Stimulated activated naive CD8-positive, alpha-beta T cell treated with anti-CD3 and anti-CD28 coated beads, Interleukin-15, amount 100 ng/mL, for 72 hours (primary cell): ENCODE results near the gene RAPGEF1.

ENCODE experiments used
- ATAC-seq: fragments of 150-1000 bp; cut with Tn5 transposase; 2 replicates; pipeline ENCODE4 v1.10.0; 2021; ENCODE audit warnings: mild to moderate bottlenecking, moderate library complexity
- DNase-seq, 2 donors: peaks; one replicate each; pipeline ENCODE4 v3.0.0; 2021 to 2022
- H3K27ac Mint-ChIP-seq, 2 donors: one replicate each; pipeline ENCODE4 v1.8.0; 2022; ENCODE audit warnings: mild to moderate bottlenecking in 2 of 2, mixed read lengths in 2 of 2, moderate library complexity in 2 of 2
- H3K27me3 Mint-ChIP-seq: one replicate; pipeline ENCODE4 v1.8.0; 2022; ENCODE audit warnings: mixed read lengths
- H3K4me1 Mint-ChIP-seq: one replicate; pipeline ENCODE4 v1.8.0; 2022; ENCODE audit warnings: mild to moderate bottlenecking, mixed read lengths
- H3K4me3 Mint-ChIP-seq, 2 donors: one replicate each; pipeline ENCODE4 v1.8.0; 2022; ENCODE audit warnings: mild to moderate bottlenecking in 2 of 2, mixed read lengths in 2 of 2, moderate library complexity in 1 of 2
- H3K9me3 Mint-ChIP-seq, 2 donors: one replicate each; pipeline ENCODE4 v1.8.0; 2022; ENCODE audit warnings: mixed read lengths in 2 of 2

The RAPGEF1 gene

DNA sequence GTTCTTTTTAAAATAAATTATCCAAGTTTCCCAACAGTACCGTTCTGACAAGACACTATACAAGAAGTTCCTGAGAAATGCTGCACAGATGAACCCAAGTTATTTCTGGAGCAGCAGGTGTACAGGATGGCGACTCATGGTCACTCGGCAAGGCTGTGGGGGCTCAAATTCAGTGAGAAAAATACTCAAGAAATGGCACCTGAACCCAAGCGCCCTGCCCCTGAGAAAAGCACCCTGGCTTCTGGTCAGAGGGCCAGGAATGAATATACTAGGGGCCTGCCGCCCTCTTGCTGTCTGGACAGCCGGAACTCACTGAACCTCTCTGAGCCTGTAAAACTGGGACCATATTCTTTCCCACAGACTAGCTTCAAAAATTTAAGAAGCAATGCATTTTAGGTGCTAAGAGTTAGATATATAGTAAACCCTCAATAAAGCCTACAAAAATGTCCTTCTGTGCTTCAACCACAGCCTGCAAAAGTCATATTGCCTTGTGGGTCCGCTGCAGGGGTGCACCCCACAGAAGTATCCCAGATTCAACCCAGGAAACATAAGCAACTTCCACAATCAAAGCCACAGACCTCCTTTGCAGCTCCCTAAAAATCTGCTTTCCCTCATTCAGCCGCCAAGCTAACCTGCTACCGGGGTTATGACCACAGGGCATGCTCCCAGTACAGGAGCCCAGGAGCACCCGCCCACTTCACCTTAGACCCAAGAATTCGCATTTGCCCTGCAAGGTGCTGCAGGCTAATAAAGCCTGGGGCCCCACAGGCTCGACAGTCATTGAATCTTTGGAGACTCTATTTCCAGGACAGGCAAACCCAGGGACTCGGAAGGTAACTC lies 1.4 kb downstream of the RAPGEF1 start:
- no peaks in the 10 kb centered on the region for H3K27me3 Mint-ChIP-seq
- DNase-seq (peak in 1 of 2 donors; percentile 26), ATAC-seq (peak; percentile 10)
- peak overlapping the region; percentile 93 to 98 for H3K4me3 Mint-ChIP-seq
- H3K9me3 Mint-ChIP-seq, result no peaks in the 10 kb centered on the region
- peak overlapping the region; percentile 93 to 94 for H3K27ac Mint-ChIP-seq
- H3K4me1 Mint-ChIP-seq, result peaks cover 62% of the 10 kb centered on the region

DNA sequence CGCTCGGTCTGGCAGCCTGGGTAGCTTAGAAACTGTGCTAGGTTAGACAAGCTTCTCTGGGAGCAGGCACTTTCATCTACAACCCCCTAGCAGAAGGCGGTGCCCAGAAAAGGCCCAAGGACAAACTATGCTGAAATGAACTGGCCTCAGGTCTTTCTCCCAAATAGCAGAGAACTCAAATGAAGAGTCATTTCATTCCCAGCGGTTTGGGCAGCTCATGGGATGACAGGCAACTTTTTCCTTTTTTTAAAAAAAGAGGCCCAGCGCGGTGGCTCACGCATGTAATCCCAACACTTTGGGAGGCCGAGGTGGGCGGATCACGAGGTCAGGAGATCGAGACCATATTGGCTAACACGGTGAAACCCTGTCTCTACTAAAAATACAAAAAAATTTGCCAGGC lies 2.5 kb downstream of the RAPGEF1 start:
- DNase-seq, result no peak
- no peak for ATAC-seq
- H3K27me3 Mint-ChIP-seq, result no peaks in the 10 kb centered on the region
- no peak overlapping the region for H3K27ac Mint-ChIP-seq
- no peaks in the 10 kb centered on the region for H3K9me3 Mint-ChIP-seq
- peaks cover 65% of the 10 kb centered on the region for H3K4me1 Mint-ChIP-seq
- H3K4me3 Mint-ChIP-seq, result peak overlapping the region; percentile 63 to 73

DNA sequence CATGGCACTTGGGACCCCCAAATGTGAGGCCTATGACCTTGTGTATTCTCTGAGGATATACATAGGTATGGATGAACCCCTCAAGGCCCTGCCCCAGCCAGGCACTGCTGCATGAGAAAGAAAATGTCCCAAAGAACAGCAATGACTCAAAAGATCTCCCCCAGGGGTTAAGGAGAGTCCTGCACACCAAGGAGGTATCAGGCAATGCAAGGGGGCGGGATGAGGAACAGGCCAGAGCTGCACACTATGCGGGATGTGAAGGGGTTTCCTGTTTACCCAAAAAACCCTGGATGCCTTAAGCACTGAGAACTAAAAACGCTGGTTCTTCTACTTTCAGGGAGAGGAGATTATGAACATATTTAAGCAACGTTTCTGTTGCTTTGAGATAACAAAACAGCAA lies 3.4 kb downstream of the RAPGEF1 start:
- ATAC-seq (no peak), DNase-seq (no peak)
- peak overlapping the region; percentile 63 to 73 for H3K4me3 Mint-ChIP-seq

DNA sequence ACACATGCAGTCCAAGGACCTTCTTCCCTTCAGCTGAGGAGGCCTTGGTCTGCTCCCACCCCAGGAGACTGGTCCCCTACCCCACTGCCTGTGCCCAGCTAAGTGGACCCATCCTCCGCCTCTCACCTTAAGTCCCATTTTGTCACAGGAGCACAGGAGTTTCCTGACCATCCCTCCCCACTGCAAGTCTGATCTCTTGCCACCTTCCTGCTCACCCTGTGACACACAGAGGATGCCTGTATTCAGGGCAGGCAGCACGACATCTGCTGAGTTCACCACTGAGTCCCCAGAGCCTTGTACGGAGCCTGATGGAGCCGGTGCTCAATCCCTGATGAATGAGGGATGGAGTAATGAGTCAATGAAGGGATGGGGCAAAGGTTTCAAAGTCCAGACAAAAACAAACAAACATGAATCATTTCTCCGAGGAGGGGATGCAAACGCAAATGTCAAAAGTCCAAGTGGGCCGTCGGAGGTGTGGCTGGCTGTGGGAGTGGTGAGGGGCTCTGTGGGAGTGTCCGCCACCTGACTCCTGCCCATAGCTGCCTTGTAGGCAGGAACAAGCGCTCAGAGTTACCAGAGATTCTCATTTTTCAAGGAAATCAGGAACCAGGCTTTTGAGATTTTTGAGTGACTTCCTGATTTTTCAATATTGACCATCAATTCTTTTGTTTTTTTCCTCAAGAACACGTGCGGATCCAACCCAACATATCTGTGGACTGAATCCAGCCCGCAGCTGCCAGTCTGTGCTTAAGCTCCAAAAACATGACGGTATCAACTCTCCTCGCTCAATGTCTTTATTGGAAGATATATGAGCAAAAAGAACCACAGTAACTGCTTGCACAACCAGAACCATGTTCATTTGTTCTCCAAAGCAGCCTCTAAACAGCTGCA lies 4.4 kb downstream of the RAPGEF1 start:
- no peak for DNase-seq
- Mint-ChIP-seq H3K9me3 (no peaks in the 10 kb centered on the region), H3K27ac (peak overlapping the region in 1 of 2 donors; percentile 88), H3K27me3 (no peaks in the 10 kb centered on the region), H3K4me3 (peak overlapping the region; percentile 66 to 73), H3K4me1 (peaks cover 82% of the 10 kb centered on the region)
- no peak for ATAC-seq

More for the DNA sequence above, 3.4 kb downstream of the RAPGEF1 start:
- Mint-ChIP-seq H3K27ac (peak overlapping the region in 1 of 2 donors; percentile 72), H3K27me3 (no peaks in the 10 kb centered on the region), H3K4me1 (peaks cover 75% of the 10 kb centered on the region), H3K9me3 (no peaks in the 10 kb centered on the region)

DNA sequence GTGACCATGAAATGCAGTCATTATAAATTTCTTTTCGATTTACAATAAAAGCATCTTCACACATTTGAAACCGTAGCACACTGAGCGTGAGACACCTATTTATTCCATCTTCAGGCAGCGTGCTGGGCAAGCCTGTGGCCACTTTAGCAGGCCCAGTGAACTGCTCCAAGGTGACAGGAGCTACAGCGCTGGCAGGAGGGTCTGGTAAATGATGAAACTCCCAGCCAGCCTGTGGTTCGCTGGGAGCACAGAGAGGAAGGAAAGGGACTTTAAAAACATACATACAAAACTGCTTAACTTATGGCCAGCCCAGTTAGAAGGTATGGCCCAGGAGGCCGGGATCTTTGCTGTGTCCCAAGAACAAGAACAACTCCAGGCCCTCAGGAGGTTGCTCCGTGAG lies 5.1 kb downstream of the RAPGEF1 start:
- no peaks in the 10 kb centered on the region for H3K9me3 Mint-ChIP-seq
- DNase-seq, result no peak
- peak overlapping the region in 1 of 2 donors; percentile 88 for H3K27ac Mint-ChIP-seq

DNA sequence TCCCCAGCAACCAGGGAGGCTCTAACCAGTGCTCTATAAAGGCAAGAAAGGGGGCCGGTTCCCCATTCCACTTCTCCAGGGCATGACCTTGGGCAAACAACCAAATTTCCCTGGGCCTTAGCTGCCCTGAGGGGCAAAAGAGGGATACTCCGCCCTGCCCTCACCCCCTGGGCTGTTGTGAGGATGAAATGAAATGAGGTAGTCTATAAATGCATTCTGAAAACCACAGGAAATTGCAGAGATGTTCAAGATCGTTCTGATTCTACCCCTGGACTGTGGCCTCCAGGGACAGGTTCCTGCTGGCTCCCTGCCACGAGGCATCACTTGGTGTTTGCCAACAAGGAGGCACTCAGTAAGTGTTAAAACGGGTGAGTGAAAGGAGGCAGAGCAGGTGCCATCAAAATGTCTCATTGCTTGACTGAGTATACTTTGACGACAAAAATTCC lies 5.7 kb downstream of the RAPGEF1 start:
- peaks cover 90% of the 10 kb centered on the region for H3K4me1 Mint-ChIP-seq
- DNase-seq (peak in 1 of 2 donors; percentile 61), ATAC-seq (peak; percentile 16)
- peak overlapping the region; percentile 66 to 86 for H3K4me3 Mint-ChIP-seq
- H3K27ac Mint-ChIP-seq, result peak overlapping the region; percentile 30 to 95
- H3K27me3 Mint-ChIP-seq, result no peaks in the 10 kb centered on the region
- H3K9me3 Mint-ChIP-seq, result no peaks in the 10 kb centered on the region

More for the DNA sequence above, 5.1 kb downstream of the RAPGEF1 start:
- Mint-ChIP-seq H3K4me1 (peaks cover 84% of the 10 kb centered on the region), H3K27me3 (no peaks in the 10 kb centered on the region), H3K4me3 (peak overlapping the region; percentile 66 to 86)
- no peak for ATAC-seq

DNA sequence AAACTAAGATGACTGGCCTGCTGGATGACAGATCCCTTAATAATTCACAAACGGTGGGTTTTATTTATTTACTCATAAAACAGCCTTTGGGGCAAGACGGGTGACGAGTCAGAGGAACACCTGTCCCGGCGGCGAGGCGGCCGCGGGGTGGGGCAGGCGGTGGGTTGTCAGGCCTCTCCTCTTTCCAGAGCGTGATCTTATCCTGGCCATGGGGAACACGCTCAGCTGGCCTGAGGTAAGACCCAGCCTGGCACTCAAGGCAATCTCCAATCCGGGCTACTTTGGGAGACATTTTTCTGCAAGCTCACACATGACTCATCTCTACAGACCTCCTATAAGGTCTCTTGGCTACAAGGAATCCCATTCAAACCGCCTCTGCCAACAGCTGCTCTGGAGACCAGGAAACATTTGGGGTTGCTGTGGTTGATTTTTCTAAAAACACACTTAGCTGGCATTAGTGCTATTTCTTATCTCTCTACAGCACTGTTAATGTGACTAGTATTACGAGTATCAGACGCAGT lies 6.3 kb downstream of the RAPGEF1 start:
- Mint-ChIP-seq H3K9me3 (no peaks in the 10 kb centered on the region), H3K27ac (peak overlapping the region; percentile 30 to 95), H3K4me1 (peaks cover 91% of the 10 kb centered on the region), H3K4me3 (peak overlapping the region; percentile 66 to 86), H3K27me3 (no peaks in the 10 kb centered on the region)
- ATAC-seq (no peak), DNase-seq (peak in 1 of 2 donors; percentile 38)

DNA sequence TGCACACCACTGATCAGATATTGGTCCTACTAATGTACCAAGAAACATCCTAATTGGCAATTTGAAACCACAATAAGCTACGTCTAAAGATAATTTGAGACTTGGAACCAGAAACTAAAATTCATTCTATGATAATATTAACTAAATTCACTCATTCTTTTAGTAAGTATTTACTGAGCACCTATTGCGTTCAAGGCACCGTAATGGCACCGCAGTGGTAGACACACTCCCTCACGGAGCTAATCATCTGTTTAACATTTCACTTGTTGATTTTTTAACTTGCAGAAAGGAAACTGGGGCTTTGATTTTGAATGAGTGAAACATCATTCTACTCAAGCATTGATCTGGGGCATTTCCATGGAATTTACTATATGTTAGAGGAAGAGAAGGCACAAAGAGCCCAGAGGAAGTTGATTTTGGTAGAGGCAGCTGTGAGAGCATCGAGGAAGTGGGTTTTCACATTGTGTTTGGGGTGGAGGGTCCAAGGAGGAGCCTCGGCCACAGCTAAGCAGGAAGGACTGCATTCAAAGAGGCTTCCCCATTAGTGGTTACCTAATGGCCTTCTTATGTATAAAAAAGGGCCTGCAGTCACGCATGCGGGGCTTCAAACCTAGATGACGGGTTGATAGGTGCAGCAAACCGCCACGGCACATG lies 7.1 kb downstream of the RAPGEF1 start:
- DNase-seq (peak in 1 of 2 donors; percentile 45), ATAC-seq (peak; percentile 9)
- H3K27me3 Mint-ChIP-seq, result no peaks in the 10 kb centered on the region
- peaks cover 98% of the 10 kb centered on the region for H3K4me1 Mint-ChIP-seq
- H3K27ac Mint-ChIP-seq, result peak overlapping the region; percentile 84 to 95
- H3K9me3 Mint-ChIP-seq, result no peaks in the 10 kb centered on the region
- H3K4me3 Mint-ChIP-seq, result peak overlapping the region; percentile 81 to 86

DNA sequence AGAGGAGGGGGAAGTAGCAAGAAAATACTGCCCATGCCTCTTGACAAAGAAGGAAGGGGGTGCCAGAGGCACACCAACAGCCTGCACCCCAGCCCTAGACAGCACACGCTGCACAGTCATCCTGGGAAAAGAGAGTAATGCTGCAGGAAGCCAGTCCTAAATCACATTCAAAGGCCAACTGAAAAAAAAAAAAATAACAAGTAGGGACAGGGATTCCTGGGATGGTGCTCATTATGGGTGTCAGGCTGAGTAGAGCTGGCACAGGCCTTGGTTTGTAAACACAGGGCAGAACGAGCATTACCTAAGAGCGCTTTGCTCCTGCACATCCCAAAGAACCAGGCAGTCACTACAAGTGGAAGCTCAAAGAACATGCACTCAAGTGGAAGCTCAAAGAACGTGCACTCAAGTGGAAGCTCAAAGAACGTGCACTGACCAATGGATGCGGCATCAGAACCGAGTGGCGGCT lies 7.8 kb downstream of the RAPGEF1 start:
- peak overlapping the region in 1 of 2 donors; percentile 97 for H3K27ac Mint-ChIP-seq
- ATAC-seq, result no peak
- H3K4me1 Mint-ChIP-seq, result peaks cover 99% of the 10 kb centered on the region
- H3K9me3 Mint-ChIP-seq, result no peaks in the 10 kb centered on the region
- H3K27me3 Mint-ChIP-seq, result no peaks in the 10 kb centered on the region
- no peak for DNase-seq
- peak overlapping the region; percentile 81 to 86 for H3K4me3 Mint-ChIP-seq

DNA sequence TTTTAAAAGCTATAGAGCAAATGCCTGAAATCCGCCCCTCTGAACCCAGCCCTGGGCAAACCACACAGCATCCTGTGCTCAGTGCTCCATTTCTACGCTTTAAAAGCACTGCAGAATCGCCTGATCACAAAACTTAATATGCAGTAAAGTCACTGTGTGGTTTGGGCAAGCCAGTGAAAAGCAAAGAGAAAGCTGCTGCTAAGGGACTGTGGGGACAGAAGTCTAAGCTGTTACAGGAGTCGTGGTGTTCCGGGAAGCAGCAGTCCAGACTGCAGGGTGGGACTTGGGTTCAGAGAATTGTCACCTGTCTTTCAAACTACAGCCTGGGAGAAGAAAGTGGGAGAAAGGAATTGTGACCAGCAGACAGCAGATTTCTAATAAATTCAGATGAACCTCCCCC lies 8.2 kb downstream of the RAPGEF1 start:
- DNase-seq (peak in 1 of 2 donors; percentile 40), ATAC-seq (peak; percentile 11)
- Mint-ChIP-seq H3K4me3 (peak overlapping the region; percentile 81 to 86), H3K9me3 (no peaks in the 10 kb centered on the region), H3K4me1 (peaks cover 99% of the 10 kb centered on the region), H3K27ac (peak overlapping the region; percentile 94 to 97), H3K27me3 (no peaks in the 10 kb centered on the region)

DNA sequence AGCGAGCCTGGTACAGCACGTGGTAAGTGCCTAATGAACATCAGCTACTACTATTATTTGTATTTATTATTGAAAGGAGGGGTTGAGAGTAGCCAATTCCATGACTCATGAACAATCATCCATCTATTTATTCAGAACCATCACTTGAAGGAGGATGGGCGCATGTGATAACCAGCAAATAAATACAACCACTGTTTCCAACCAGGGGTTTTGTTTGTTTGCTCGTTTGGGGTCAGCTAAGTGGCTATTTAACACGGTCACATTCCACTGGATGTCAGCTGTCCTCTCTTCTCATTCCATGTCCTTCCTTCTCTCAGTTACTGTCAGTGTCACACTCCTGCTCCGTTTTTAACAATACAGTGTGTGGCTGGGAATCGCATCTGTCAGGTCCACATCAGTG lies 8.6 kb downstream of the RAPGEF1 start:
- ATAC-seq, result no peak
- Mint-ChIP-seq H3K4me3 (peak overlapping the region; percentile 81 to 86), H3K9me3 (no peaks in the 10 kb centered on the region), H3K27me3 (no peaks in the 10 kb centered on the region), H3K4me1 (peaks cover 99% of the 10 kb centered on the region), H3K27ac (peak overlapping the region; percentile 94 to 97)
- no peak for DNase-seq

DNA sequence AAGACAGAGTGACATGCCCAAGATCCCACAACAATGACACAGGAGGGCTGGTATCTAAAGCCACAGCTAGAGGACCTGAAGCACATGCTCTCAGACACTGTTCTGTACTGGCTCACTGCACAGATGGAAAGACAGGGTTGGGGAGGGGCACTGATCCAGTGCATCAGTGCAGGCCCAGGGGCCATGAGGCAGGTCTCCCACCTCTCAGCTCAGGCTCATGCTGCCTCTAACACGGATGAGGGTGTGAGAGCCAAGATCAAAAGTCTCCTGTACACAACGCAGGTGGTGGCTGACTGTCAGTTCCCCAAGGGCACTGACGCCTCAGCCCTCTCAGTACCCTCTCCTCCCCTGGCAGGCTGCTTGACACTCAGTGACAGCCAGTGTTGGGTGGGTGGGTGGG lies 10.9 kb downstream of the RAPGEF1 start:
- peak overlapping the region; percentile 96 for H3K27ac Mint-ChIP-seq
- ATAC-seq (peak; percentile 77), DNase-seq (peak; percentile 74 to 75)
- H3K4me1 Mint-ChIP-seq, result peaks cover 99% of the 10 kb centered on the region
- H3K9me3 Mint-ChIP-seq, result no peaks in the 10 kb centered on the region
- H3K27me3 Mint-ChIP-seq, result no peaks in the 10 kb centered on the region
- peak overlapping the region; percentile 85 to 86 for H3K4me3 Mint-ChIP-seq

DNA sequence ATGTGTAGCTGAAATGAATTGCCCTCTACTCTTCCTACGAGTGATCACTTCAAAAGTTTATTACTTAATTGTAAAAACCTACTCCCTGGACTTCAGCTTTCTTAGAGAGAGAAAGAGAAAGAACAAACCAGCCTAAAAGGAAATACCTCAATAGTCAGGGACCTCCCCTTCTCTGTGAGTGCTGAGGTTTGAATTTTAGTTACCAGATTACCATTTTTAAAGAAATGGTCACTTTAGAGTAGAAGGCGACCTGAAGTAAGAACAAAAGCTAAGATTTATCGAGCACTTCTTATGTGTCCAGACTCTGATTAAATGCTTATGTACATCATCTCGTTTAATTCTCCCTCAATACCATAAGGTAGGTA lies 11.3 kb downstream of the RAPGEF1 start:
- ATAC-seq, result peak; percentile 51
- peak overlapping the region; percentile 85 to 86 for H3K4me3 Mint-ChIP-seq

DNA sequence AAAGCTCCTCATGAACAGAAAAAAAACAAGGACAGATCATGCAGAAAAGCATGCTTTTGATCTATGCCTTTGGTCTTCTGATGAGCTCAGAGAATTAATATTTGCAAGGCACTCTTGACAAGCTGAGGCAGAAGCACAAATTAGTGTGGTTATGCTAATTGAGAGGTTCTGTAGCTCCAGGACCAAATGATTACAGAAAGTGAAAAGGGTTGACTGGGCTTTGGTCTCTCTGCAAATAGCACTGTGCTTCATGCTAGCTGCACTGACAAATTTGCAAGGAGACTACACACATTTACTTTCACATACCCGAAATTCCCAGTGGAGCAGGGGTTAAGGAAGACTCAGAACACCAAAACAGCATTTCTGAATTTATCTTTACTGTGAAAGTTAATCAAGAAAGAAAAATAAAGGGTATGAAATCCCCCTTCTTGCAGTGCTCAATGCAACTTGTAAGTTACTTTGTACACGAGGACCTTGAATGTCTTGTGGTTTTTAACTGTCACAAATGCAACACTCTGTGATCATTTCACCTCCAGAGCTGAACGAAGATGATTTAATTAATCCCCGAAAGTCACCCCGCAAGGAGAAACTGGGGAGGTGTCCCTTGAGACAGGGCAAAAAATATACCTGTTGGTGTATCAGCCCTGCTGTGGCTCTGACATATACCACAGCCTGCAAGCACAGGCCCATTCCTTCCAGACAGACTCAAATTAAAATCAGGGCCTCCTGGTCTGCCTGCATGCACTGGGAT lies 11.9 kb downstream of the RAPGEF1 start:
- no peaks in the 10 kb centered on the region for H3K9me3 Mint-ChIP-seq
- peak in 1 of 2 donors; percentile 37 for DNase-seq
- peak; percentile 37 for ATAC-seq
- H3K27ac Mint-ChIP-seq, result peak overlapping the region; percentile 96
- H3K4me3 Mint-ChIP-seq, result peak overlapping the region; percentile 85 to 86
- H3K27me3 Mint-ChIP-seq, result no peaks in the 10 kb centered on the region
- H3K4me1 Mint-ChIP-seq, result peaks cover 99% of the 10 kb centered on the region

More for the DNA sequence above, 11.3 kb downstream of the RAPGEF1 start:
- peaks cover 99% of the 10 kb centered on the region for H3K4me1 Mint-ChIP-seq
- no peak for DNase-seq
- no peaks in the 10 kb centered on the region for H3K9me3 Mint-ChIP-seq
- peak overlapping the region; percentile 96 for H3K27ac Mint-ChIP-seq
- H3K27me3 Mint-ChIP-seq, result no peaks in the 10 kb centered on the region
